Left renal cortex interstitium (tissue), 4 donors: ENCODE results near the gene TBC1D24. TPM values are rescaled to one million over a fixed set of nuclear protein-coding genes. Genes with fewer than 3 reads are reported as not detected.
"Not testable (repeated sequence)": the region's sequence is repeated elsewhere in the genome, so short reads cannot be mapped to it uniquely, and the experiment has no call there.

Experiments
- DNase-seq, 4 donors: peaks; one replicate each; pipeline ENCODE4 v3.0.0-alpha.2; 2013; ENCODE audit warnings: low read depth in 4 of 4, low spot score in 2 of 4, missing footprints in 1 of 4
- polyA plus RNA-seq, 4 donors: library from polyadenylated mRNA; unstranded; fragments of 120-200 nt; gene quantifications; one replicate each; pipeline ENCODE4 v1.2.1, GENCODE V29; 2013; ENCODE audit not compliant: insufficient read length in 4 of 4

TBC1D24 gene
- polyA plus RNA-seq, 4 donors = 14.1 to 24.4 (median 19.6) TPM

GRCh38 chr16:2554709-2555425 lies 79.9 kb downstream of the TBC1D24 start:
- not testable (repeated sequence) for DNase-seq

Other genes with a start within 250 kb of the TBC1D24 start
- gene DNASE1L2, start 238.7 kb upstream of the TBC1D24 start, polyA plus RNA-seq = 1 to 10 TPM in 3 of 4 donors, under 1 TPM in 1; 0.55 to 1.8 (median 1.2) TPM
- gene ECI1, start 223.5 kb upstream of the TBC1D24 start, polyA plus RNA-seq = 100 to 1,000 TPM in 1 of 4 donors, 10 to 100 TPM in 3; 60.0 to 104 (median 80.2) TPM
- gene RNPS1, start 207.0 kb upstream of the TBC1D24 start, polyA plus RNA-seq = 100 to 1,000 TPM; 179 to 229 (median 214) TPM
- gene ABCA3, start 134.4 kb upstream of the TBC1D24 start, polyA plus RNA-seq = 1 to 10 TPM; 5.1 to 6.9 (median 6.1) TPM
- gene CCNF, start 45.7 kb upstream of the TBC1D24 start, polyA plus RNA-seq = 10 to 100 TPM in 3 of 4 donors, 1 to 10 TPM in 1; 8.8 to 14.1 (median 11.2) TPM
- gene TEDC2, start 15.0 kb upstream of the TBC1D24 start, polyA plus RNA-seq = 10 to 100 TPM in 3 of 4 donors, 1 to 10 TPM in 1; 7.3 to 16.6 (median 12.2) TPM
- 1 to 10 TPM; 1.9 to 5.0 (median 3.8) TPM for gene NTN3, start 3.8 kb upstream of the TBC1D24 start, polyA plus RNA-seq
- 100 to 1,000 TPM; 156 to 274 (median 248) TPM for gene ATP6V0C, start 38.8 kb downstream of the TBC1D24 start, polyA plus RNA-seq
- gene AMDHD2, start 45.2 kb downstream of the TBC1D24 start, polyA plus RNA-seq = 10 to 100 TPM; 20.1 to 40.8 (median 31.6) TPM
- gene CEMP1, start 56.3 kb downstream of the TBC1D24 start, polyA plus RNA-seq = 10 to 100 TPM in 1 of 4 donors, 1 to 10 TPM in 3; 3.0 to 10.9 (median 7.6) TPM
- gene PDPK1, start 62.9 kb downstream of the TBC1D24 start, polyA plus RNA-seq = 10 to 100 TPM; 38.8 to 53.0 (median 49.2) TPM
- 10 to 100 TPM; 22.0 to 26.5 (median 23.4) TPM for gene KCTD5, start 207.4 kb downstream of the TBC1D24 start, polyA plus RNA-seq
- 1 to 10 TPM in 3 of 4 donors, under 1 TPM in 1; 0.92 to 2.5 (median 2.2) TPM for gene PRSS27, start 245.1 kb downstream of the TBC1D24 start, polyA plus RNA-seq